HG03039 (cell line): ENCODE measurements around the gene GPR137C.

Source experiments
- ATAC-seq: cut with Tn5 transposase; IDR thresholded peaks from one replicate; pipeline ENCODE4 v1.9.1; 2021; ENCODE audit warnings: mild to moderate bottlenecking, moderate library complexity; ENCODE audit not compliant: unreplicated experiment

GPR137C gene

DNA sequence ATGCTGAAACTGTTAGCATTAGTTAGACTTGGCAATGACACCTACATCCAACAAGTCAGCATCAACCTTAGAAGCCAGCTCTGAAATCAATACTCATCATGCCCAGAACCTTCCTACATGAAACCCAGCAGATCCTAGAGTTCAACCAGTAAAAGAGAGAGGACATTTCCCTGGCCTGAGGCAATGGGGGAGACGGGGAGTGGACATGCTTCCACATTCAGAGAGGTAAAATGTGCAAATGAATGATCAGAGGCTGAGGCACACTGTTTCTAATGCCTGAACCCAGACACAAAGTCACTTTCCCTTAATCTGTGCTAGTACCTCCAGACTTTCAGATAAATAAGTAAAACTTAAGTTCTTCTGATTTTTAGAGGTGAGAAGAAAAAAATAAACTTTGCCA, 108.2 kb downstream of the GPR137C start:
- no peak for ATAC-seq

DNA sequence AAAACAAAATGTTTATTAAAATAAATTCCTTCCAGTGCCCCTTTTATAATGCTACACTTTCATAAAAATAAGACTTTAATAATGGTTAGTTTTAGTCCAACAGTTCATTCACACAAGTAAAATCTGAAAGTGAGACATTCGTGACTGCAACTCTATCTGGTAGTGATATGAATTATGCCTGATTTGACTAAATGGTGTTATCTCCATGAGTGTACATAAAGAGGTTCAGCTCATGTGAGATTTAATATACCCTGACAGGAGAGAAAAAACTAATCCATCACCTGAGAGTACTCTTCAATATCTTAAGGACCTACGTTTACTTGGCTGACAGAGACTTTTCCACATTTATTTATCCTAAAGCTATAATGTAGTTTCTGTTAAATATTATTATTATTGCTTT, 108.7 kb downstream of the GPR137C start:
- ATAC-seq, result no peak

DNA sequence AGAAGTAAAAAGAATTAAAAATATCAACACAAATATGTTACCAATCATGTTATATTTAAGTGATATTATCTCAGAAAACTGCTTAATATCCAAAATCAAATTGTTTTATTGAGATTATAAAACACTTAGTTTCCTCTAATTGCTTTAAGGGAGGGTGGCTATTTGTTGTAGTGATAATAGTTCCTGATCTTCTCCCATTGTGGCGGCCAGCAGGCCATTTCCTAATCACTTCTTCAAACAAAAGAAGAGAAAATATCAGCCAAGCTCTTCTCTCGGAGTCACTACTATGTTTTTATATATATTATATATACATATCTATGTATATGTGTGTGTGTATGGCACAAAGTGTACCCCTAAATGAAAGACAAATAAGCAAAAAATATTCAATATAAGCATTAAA, 111.2 kb downstream of the GPR137C start:
- no peak for ATAC-seq

GRCh38 chr14:52678591-52678990, 126.0 kb downstream of the GPR137C start:
- ATAC-seq, result no peak

- ATAC-seq, result no peak
Observed at GRCh38 chr14:52683985-52684520, 131.4 kb downstream of the GPR137C start.

- no peak for ATAC-seq
Observed at GRCh38 chr14:52686176-52686575, 133.5 kb downstream of the GPR137C start.
